Effector memory CD4-positive, alpha-beta T cell (primary cell): Measurements from ENCODE around the gene SPATA22.
"Not testable (repeated sequence)": the region's sequence is repeated elsewhere in the genome, so short reads cannot be mapped to it uniquely, and the experiment has no call there.

Source experiments
- DNase-seq, 3 donors: peaks; one replicate each; pipeline ENCODE4 v3.0.0-alpha.2; 2020
- H3K27ac ChIP-seq: 2 replicates; pipeline ENCODE4 v1.7.0; 2013; ENCODE audit warnings: mild to moderate bottlenecking, low read length, moderate library complexity; ENCODE audit not compliant: insufficient read depth, poor library complexity, severe bottlenecking
- H3K27me3 ChIP-seq: replicated peaks from 2 replicates; pipeline ENCODE4 v1.7.0; 2013; ENCODE audit warnings: mild to moderate bottlenecking, low read length; ENCODE audit not compliant: insufficient read depth, control insufficient read depth, poor library complexity, severe bottlenecking
- H3K36me3 ChIP-seq: 2 replicates; pipeline ENCODE4 v1.7.0; 2013; ENCODE audit warnings: mild to moderate bottlenecking, low read length, moderate library complexity; ENCODE audit not compliant: control insufficient read depth, insufficient read depth
- H3K4me1 ChIP-seq: 2 replicates; pipeline ENCODE4 v1.7.0; 2013; ENCODE audit warnings: low read length, mild to moderate bottlenecking; ENCODE audit not compliant: control insufficient read depth, insufficient read depth, poor library complexity, severe bottlenecking
- H3K4me3 ChIP-seq: 2 replicates; pipeline ENCODE4 v1.7.0; 2013; ENCODE audit warnings: low read length, low read depth, mild to moderate bottlenecking; ENCODE audit not compliant: insufficient read depth, poor library complexity, severe bottlenecking
- H3K9me3 ChIP-seq: 2 replicates; pipeline ENCODE4 v1.7.0; 2013; ENCODE audit warnings: mild to moderate bottlenecking, low read length, moderate library complexity; ENCODE audit not compliant: control insufficient read depth

SPATA22 gene

DNA sequence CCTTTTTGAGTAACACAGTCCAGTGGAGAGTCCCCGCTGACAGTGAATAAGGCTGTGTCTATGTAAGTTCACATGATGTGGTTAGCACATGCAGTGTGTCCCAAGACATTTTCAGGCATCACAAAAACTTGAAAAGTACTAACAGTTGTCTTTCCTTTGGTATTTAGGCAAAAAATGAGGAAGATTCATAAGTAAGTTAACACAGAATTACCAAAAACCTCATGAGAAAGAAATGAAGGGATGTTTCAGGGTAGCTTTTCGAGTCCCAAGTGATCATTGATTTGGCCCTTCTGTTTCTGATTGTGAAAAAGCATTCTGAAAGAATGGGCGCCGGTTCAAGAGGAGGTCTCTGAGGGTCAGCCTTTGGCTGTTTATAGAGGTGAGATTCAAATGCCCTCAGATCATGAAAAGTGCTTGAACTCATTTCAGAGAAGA lies 3.6 kb upstream of the SPATA22 start:
- no peaks in the 10 kb centered on the region for H3K9me3 ChIP-seq
- no peaks in the 10 kb centered on the region for H3K4me1 ChIP-seq
- H3K36me3 ChIP-seq, result no peaks in the 10 kb centered on the region
- DNase-seq, result no peak
- H3K27ac ChIP-seq, result no peak overlapping the region
- H3K4me3 ChIP-seq, result no peak overlapping the region
- no peaks in the 10 kb centered on the region for H3K27me3 ChIP-seq

DNA sequence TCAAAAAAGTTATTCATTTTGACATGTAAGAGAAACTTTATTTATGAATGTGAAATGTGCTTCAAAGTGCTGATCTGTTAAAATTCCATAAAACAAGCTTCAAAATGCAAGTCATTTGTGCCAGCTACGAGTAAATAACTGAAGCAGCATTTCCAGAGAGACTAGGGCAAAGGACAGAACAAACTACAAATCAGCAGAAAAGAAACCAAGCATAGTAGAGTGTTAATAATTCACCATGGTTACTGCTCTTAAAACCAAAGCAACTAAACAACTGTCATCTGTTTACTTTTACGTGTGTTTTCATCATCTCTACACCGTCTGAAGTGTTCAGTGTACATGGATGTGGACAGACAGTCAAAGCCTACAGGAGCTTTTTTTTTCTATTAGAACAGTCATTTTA lies 2.6 kb upstream of the SPATA22 start:
- Histone ChIP-seq H3K4me3 (no peak overlapping the region), H3K36me3 (no peaks in the 10 kb centered on the region), H3K4me1 (no peaks in the 10 kb centered on the region), H3K9me3 (no peaks in the 10 kb centered on the region), H3K27ac (no peak overlapping the region), H3K27me3 (no peaks in the 10 kb centered on the region)
- no peak for DNase-seq

DNA sequence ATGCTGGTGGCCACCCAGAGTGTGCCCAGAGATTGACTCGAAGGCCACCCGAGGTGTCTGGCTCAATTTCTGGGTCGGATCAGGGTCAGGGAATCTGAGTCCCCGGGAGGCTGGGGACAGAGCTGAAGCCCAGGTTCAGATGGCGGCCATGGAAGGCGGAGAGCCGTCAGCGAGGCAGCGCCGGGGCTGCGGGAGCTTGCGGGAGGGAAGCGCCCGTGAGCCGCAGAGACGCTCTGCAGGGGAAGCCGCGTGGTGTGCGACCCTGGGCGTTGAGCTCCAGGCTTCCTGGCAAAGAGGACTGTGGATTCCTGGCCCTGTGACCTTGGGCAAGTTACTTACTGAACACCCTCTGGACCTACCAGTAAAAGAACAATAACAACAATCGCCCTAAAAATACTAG lies 518 bp upstream of the SPATA22 start:
- Histone ChIP-seq H3K27me3 (no peaks in the 10 kb centered on the region), H3K4me1 (no peaks in the 10 kb centered on the region), H3K36me3 (no peaks in the 10 kb centered on the region), H3K4me3 (no peak overlapping the region), H3K27ac (no peak overlapping the region), H3K9me3 (no peaks in the 10 kb centered on the region)
- DNase-seq, result no peak

DNA sequence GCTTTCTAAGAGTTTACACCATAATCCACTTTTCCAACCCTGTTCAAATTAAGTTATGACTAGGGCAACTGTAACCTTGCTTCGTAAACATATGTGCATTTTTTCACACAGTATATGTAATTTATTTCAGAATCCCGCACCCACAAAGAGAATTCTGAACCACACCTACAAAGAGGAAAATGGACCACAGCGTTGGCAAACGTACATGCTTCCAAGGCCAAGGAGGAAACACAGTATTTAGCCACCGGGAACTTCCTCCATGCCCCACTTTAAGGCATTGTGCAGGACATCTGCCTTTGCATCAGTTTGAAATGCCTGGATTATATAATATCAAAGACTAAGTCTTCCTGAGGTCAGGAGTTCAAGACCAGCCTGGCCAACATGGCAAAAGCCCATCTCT lies 2.1 kb downstream of the SPATA22 start:
- Histone ChIP-seq H3K4me1 (no peaks in the 10 kb centered on the region), H3K9me3 (no peaks in the 10 kb centered on the region), H3K27me3 (no peaks in the 10 kb centered on the region), H3K27ac (no peak overlapping the region), H3K36me3 (no peaks in the 10 kb centered on the region), H3K4me3 (no peak overlapping the region)
- no peak for DNase-seq

DNA sequence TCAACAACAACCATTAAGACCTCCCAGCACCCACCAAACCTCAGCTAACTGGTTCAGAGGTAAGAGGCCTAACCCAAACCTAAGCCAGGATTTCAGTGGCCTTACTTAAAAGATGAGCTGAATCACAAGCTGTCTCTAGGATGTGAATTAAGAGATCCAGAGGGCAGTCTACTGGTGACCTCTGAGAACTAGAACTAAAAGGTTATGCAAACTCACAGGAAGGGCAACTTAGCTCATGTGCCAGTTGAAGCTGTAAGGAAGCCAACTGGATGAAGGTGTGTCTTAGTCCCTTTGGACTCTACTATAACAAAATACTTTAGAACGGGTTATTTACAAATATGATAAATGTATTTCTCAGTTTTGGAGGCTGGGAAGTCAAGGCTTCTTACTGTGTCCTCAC lies 5.3 kb downstream of the SPATA22 start:
- not testable (repeated sequence) for H3K36me3 ChIP-seq, H3K27ac ChIP-seq, H3K9me3 ChIP-seq, H3K27me3 ChIP-seq, H3K4me3 ChIP-seq, DNase-seq, H3K4me1 ChIP-seq

DNA sequence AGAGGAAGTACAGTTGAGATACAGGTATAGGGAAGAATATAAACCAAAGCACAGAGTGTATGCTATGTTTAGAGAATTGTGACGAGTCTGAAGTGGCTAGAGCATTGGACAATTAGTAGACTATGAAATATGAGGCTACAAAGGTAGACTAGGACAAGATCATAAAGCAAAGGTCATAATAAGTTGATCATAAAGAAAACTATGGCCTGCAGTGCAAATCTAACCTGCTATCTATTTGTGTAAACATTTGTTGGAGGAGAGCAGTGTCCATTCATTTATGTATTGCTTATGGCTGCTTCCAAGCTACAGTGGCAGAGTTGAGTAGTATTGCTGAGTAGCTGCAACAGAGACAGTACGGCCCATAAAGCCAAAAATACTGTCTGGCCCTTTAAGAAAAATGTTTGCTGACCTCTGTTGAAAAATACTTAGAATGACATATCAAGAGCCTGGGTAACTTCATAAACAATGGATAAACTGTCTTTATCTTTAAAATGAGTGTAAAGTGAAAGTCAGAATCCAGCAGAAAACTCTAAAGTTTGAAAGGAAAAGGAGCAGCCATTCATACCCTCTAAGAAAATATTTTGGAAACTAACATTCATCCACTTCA lies 23.5 kb downstream of the SPATA22 start:
- Histone ChIP-seq H3K4me1 (no peaks in the 10 kb centered on the region), H3K36me3 (no peaks in the 10 kb centered on the region), H3K27me3 (no peaks in the 10 kb centered on the region), H3K9me3 (no peaks in the 10 kb centered on the region), H3K27ac (no peak overlapping the region), H3K4me3 (no peak overlapping the region)
- no peak for DNase-seq

DNA sequence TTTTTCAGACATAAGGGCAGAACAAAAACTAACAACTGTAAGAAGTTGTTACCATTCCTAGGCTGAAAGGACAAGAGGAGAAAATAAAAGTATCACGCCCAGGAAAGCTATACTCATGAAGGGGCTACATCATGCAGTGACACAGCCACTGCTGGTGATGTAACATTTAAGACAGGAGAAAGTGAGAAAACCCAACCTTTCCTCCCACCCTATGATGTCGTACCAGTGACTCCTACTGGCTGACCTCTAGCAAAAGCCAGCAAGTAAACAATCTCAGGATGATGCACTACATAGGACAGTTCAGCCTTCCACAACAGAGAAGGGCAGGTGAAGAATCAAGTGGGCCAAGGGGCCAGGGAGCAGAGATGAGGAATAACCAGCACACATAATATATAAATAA lies 24.0 kb downstream of the SPATA22 start:
- Histone ChIP-seq H3K9me3 (no peaks in the 10 kb centered on the region), H3K27me3 (no peaks in the 10 kb centered on the region), H3K4me1 (no peaks in the 10 kb centered on the region), H3K27ac (no peak overlapping the region), H3K36me3 (no peaks in the 10 kb centered on the region), H3K4me3 (no peak overlapping the region)
- DNase-seq, result no peak

DNA sequence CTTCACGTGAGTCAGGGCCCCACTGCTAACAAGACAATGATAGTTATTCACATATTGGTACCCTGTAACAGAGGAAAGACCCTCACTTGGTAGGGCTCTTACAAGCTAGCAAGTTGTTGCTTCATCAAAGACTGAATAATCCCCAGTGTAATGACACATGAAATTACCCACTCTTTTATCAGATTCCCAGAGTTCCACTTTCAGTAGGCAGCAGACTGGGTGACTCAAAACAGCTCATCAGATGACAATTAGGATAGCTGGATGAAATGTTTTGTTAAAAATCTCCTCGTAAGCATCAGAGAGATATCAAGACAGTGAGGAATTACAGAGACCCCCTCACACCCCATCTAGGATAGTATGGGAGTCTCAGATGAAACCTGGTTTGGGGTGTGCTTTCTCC lies 31.2 kb downstream of the SPATA22 start:
- no peak overlapping the region for H3K27ac ChIP-seq
- DNase-seq, result no peak
- H3K4me1 ChIP-seq, result no peaks in the 10 kb centered on the region
- no peaks in the 10 kb centered on the region for H3K27me3 ChIP-seq
- no peak overlapping the region for H3K4me3 ChIP-seq
- no peaks in the 10 kb centered on the region for H3K36me3 ChIP-seq
- no peaks in the 10 kb centered on the region for H3K9me3 ChIP-seq

DNA sequence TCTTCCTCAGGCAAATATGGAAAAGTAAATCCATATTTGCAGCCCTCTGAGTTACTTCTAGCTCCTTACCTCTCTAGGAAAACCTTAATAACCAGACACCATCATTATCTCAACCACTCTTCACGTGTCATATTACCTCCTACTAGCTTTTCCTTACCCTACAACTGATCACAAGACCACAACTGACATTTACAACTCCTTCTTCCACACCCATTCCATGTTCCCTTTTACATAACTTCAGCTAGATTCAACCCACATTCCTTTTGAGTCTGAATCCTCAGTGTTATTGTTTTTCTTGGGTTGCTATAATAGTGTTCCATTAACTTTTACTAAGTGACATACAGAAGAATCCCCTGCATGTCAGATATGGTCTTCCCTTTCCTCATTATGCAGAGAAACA lies 33.3 kb downstream of the SPATA22 start:
- DNase-seq, result no peak
- no peak overlapping the region for H3K4me3 ChIP-seq
- no peaks in the 10 kb centered on the region for H3K4me1 ChIP-seq
- no peak overlapping the region for H3K27ac ChIP-seq
- no peaks in the 10 kb centered on the region for H3K9me3 ChIP-seq
- H3K27me3 ChIP-seq, result no peaks in the 10 kb centered on the region
- no peaks in the 10 kb centered on the region for H3K36me3 ChIP-seq

DNA sequence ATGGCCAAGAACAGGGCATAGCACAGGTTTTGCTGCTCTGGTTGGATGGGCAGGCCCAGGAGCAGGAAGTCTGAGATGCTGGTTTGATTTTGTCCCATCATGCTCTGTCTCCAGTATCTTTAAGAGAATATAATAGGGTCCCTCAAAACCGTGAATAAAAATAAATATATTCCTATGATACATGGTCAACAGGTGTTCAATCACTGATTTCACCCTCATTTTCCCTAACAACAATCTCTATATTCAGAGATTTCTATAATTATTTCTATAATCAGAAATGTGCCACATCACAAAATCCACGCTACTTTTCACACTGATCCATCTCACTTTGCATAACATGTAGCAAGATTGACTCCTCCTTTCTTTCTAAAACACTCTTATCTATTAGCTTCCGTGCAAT lies 37.9 kb downstream of the SPATA22 start, which contains the start of gene OR1E2:
Gene OR1E2, minus strand, starts transcription at position 101 of the 400 bp plus-strand sequence. Its CDS starts 0 bp downstream, at position 101.
- no peak within 1 kb of the TSS for H3K4me3 ChIP-seq
- no peak within 1 kb of the TSS for H3K27ac ChIP-seq
- no peaks in the 10 kb centered on the region for H3K27me3 ChIP-seq
- H3K4me1 ChIP-seq, result no peaks in the 10 kb centered on the region
- H3K9me3 ChIP-seq, result no peaks in the 10 kb centered on the region
- no peak for DNase-seq
- H3K36me3 ChIP-seq, result no peaks in the 10 kb centered on the region
